Gastroesophageal sphincter (tissue), 3 donors: ENCODE data around the gene EXD3.

Experiments used
- CTCF ChIP-seq, 4 experiments: fragments of 200-600 bp in 2 of 4; fragments of 450-650 bp in 2 of 4; sonication (generic) in 1 of 4; IDR thresholded peaks; one replicate each; pipeline ENCODE4 v1.5.1; 2017 to 2019; ENCODE audit warnings: antibody characterized with exemption in 4 of 4, mild to moderate bottlenecking in 2 of 4, moderate library complexity in 2 of 4
- EP300 ChIP-seq: sonication (generic); formaldehyde crosslinking; IDR thresholded peaks from one replicate; pipeline ENCODE4 v1.6.1; 2017; ENCODE audit warnings: antibody characterized with exemption, mild to moderate bottlenecking

- TF ChIP-seq CTCF (IDR thresholded peaks at IDR 0.05), result no peak
- no peak for TF ChIP-seq EP300
These were observed 15.2 kb downstream of the EXD3 start for GRCh38 chr9:137407590-137408300.
